Astrocyte (in vitro differentiated cells and primary cell): ENCODE measurements around the gene NCLN. TPM values are rescaled to one million over a fixed set of nuclear protein-coding genes. Genes with fewer than 3 reads are reported as not detected.

Experiments used
- DNase-seq: peaks from one replicate; pipeline ENCODE4 v3.0.0-alpha.2; 2010; ENCODE audit warnings: low read depth
- FAIRE-seq: peaks from 2 replicates; lab custom pipeline; 2011; peaks lifted over from hg19 to GRCh38; lab: Jason Lieb, UNC
- H2AFZ ChIP-seq: 2 replicates; pipeline ENCODE4 v1.6.0; 2012; ENCODE audit warnings: low read depth, low read length, inconsistent platforms
- H3K27ac ChIP-seq: 2 replicates; pipeline ENCODE4 v1.5.1; 2011; ENCODE audit warnings: low read depth, low read length, inconsistent platforms
- H3K27me3 ChIP-seq: 2 replicates; pipeline ENCODE4 v1.6.0; 2011; ENCODE audit warnings: low read length, inconsistent platforms; ENCODE audit not compliant: insufficient read depth
- H3K36me3 ChIP-seq: 2 replicates; pipeline ENCODE4 v1.5.1; 2011; ENCODE audit warnings: low read length, inconsistent platforms; ENCODE audit not compliant: insufficient read depth
- H3K4me1 ChIP-seq: 2 replicates; pipeline ENCODE4 v1.5.1; 2011; ENCODE audit warnings: low read length, inconsistent platforms; ENCODE audit not compliant: insufficient read depth
- H3K4me2 ChIP-seq: 2 replicates; pipeline ENCODE4 v1.6.0; 2012; ENCODE audit warnings: low read length, inconsistent platforms
- H3K4me3 ChIP-seq: 2 replicates; pipeline ENCODE4 v1.5.1; 2011; ENCODE audit warnings: low read depth, mild to moderate bottlenecking, low read length, inconsistent platforms; ENCODE audit not compliant: insufficient read depth
- H3K79me2 ChIP-seq: 2 replicates; pipeline ENCODE4 v1.6.0; 2012; ENCODE audit warnings: mild to moderate bottlenecking, low read length, inconsistent platforms; ENCODE audit not compliant: insufficient read depth
- H3K9ac ChIP-seq: 2 replicates; pipeline ENCODE4 v1.6.0; 2012; ENCODE audit warnings: mild to moderate bottlenecking, low read length, inconsistent platforms
- H3K9me3 ChIP-seq: 2 replicates; pipeline ENCODE4 v1.5.1; 2012; ENCODE audit warnings: low read depth, mild to moderate bottlenecking, low read length, inconsistent platforms; ENCODE audit not compliant: insufficient read depth
- H4K20me1 ChIP-seq: 2 replicates; pipeline ENCODE4 v1.6.0; 2012; ENCODE audit warnings: low read length, inconsistent platforms; ENCODE audit not compliant: insufficient read depth
- H3K27ac Mint-ChIP-seq: one replicate; pipeline ENCODE4 v1.8.0; 2021; ENCODE audit warnings: mild to moderate bottlenecking, mixed read lengths; ENCODE audit not compliant: unreplicated experiment
- H3K27me3 Mint-ChIP-seq: one replicate; pipeline ENCODE4 v1.8.0; 2021; ENCODE audit warnings: low read depth, mixed read lengths; ENCODE audit not compliant: unreplicated experiment
- H3K36me3 Mint-ChIP-seq: one replicate; pipeline ENCODE4 v1.8.0; 2021; ENCODE audit warnings: low read depth, mixed read lengths; ENCODE audit not compliant: unreplicated experiment
- H3K4me1 Mint-ChIP-seq: one replicate; pipeline ENCODE4 v1.8.0; 2021; ENCODE audit warnings: low read depth, mixed read lengths; ENCODE audit not compliant: unreplicated experiment
- H3K4me3 Mint-ChIP-seq: one replicate; pipeline ENCODE4 v1.8.0; 2021; ENCODE audit warnings: mild to moderate bottlenecking, moderate library complexity, mixed read lengths; ENCODE audit not compliant: unreplicated experiment
- H3K9me3 Mint-ChIP-seq: one replicate; pipeline ENCODE4 v1.8.0; 2021; ENCODE audit warnings: mild to moderate bottlenecking, mixed read lengths; ENCODE audit not compliant: unreplicated experiment
- CTCF ChIP-seq: IDR thresholded peaks from 2 replicates; pipeline ENCODE4 v1.5.1; 2011; ENCODE audit warnings: low read depth, mild to moderate bottlenecking, inconsistent platforms, low read length, moderate library complexity; ENCODE audit not compliant: insufficient read depth
- EZH2 ChIP-seq: IDR thresholded peaks from 2 replicates; pipeline ENCODE4 v1.6.1; 2012; ENCODE audit warnings: mild to moderate bottlenecking, low read length, inconsistent platforms; ENCODE audit not compliant: insufficient read depth
- total RNA-seq: library from RNA; stranded (reverse); gene quantifications from 2 replicates; pipeline ENCODE4 v1.2.1, GENCODE V29; 2021

NCLN gene
- total RNA-seq, 1 donor from 2014 or later = 95.8 TPM

- Histone ChIP-seq H4K20me1 (no peaks in the 10 kb centered on the region), H2AFZ (no peak overlapping the region), H3K36me3 (no peaks in the 10 kb centered on the region), H3K27ac (no peak overlapping the region), H3K4me2 (no peak overlapping the region), H3K4me1 (no peaks in the 10 kb centered on the region), H3K9ac (no peak overlapping the region), H3K79me2 (no peaks in the 10 kb centered on the region), H3K9me3 (no peaks in the 10 kb centered on the region), H3K27me3 (no peaks in the 10 kb centered on the region), H3K4me3 (no peak overlapping the region)
- no peak for DNase-seq
- Mint-ChIP-seq H3K4me3 (no peak overlapping the region), H3K27ac (no peak overlapping the region), H3K9me3 (peaks cover 26% of the 10 kb centered on the region), H3K27me3 (peaks cover 35% of the 10 kb centered on the region), H3K4me1 (no peaks in the 10 kb centered on the region), H3K36me3 (no peaks in the 10 kb centered on the region)
- TF ChIP-seq EZH2 = no peak
- TF ChIP-seq CTCF = peak; percentile 28
- no peak for FAIRE-seq
Observed at GRCh38 chr19:3250675-3251074, 64.9 kb downstream of the NCLN start.

- H3K9me3 ChIP-seq = no peaks in the 10 kb centered on the region
- no peak overlapping the region for H3K4me3 ChIP-seq
- no peaks in the 10 kb centered on the region for H3K4me1 ChIP-seq
- no peak overlapping the region for H3K9ac ChIP-seq
- Mint-ChIP-seq H3K27ac (no peak overlapping the region), H3K4me1 (no peaks in the 10 kb centered on the region), H3K27me3 (peaks cover 38% of the 10 kb centered on the region), H3K36me3 (no peaks in the 10 kb centered on the region), H3K9me3 (peaks cover 26% of the 10 kb centered on the region), H3K4me3 (peak overlapping the region; percentile 57)
- no peak overlapping the region for H2AFZ ChIP-seq
- TF ChIP-seq CTCF (no peak), EZH2 (no peak)
- no peaks in the 10 kb centered on the region for H4K20me1 ChIP-seq
- H3K27ac ChIP-seq = no peak overlapping the region
- H3K79me2 ChIP-seq = no peaks in the 10 kb centered on the region
- FAIRE-seq (no peak), DNase-seq (no peak)
- H3K4me2 ChIP-seq = no peak overlapping the region
- no peaks in the 10 kb centered on the region for H3K36me3 ChIP-seq
- no peaks in the 10 kb centered on the region for H3K27me3 ChIP-seq
Observed at GRCh38 chr19:3251229-3251628, 65.5 kb downstream of the NCLN start.

- Mint-ChIP-seq H3K27ac (no peak overlapping the region), H3K27me3 (peaks cover 36% of the 10 kb centered on the region), H3K9me3 (peaks cover 26% of the 10 kb centered on the region), H3K36me3 (no peaks in the 10 kb centered on the region), H3K4me1 (no peaks in the 10 kb centered on the region), H3K4me3 (no peak overlapping the region)
- Histone ChIP-seq H3K4me2 (no peak overlapping the region), H3K36me3 (no peaks in the 10 kb centered on the region), H3K4me3 (no peak overlapping the region), H2AFZ (no peak overlapping the region), H3K4me1 (no peaks in the 10 kb centered on the region), H3K9me3 (no peaks in the 10 kb centered on the region), H3K79me2 (no peaks in the 10 kb centered on the region), H3K9ac (no peak overlapping the region), H4K20me1 (no peaks in the 10 kb centered on the region), H3K27ac (no peak overlapping the region), H3K27me3 (no peaks in the 10 kb centered on the region)
- TF ChIP-seq EZH2 (no peak), CTCF (no peak)
- no peak for DNase-seq
- FAIRE-seq = no peak
Observed at GRCh38 chr19:3252650-3253049, 66.9 kb downstream of the NCLN start.
